Neuron (in vitro differentiated cells): Measurements from ENCODE around the gene IMMT.

Experiments
- H2AFZ ChIP-seq: one replicate; pipeline ENCODE4 v1.6.1; 2013; ENCODE audit warnings: low read depth, mild to moderate bottlenecking, inconsistent platforms, low read length, moderate library complexity
- H3K27me3 ChIP-seq: one replicate; pipeline ENCODE4 v1.6.1; 2013; ENCODE audit warnings: low read length; ENCODE audit not compliant: insufficient read depth
- H3K36me3 ChIP-seq: one replicate; pipeline ENCODE4 v1.6.1; 2013; ENCODE audit warnings: low read length; ENCODE audit not compliant: insufficient read depth
- H3K4me1 ChIP-seq: one replicate; pipeline ENCODE4 v1.6.1; 2013; ENCODE audit warnings: low read length; ENCODE audit not compliant: insufficient read depth
- H3K4me3 ChIP-seq: 2 replicates; pipeline ENCODE4 v1.5.1; 2013; ENCODE audit warnings: mild to moderate bottlenecking, low read length, moderate library complexity
- H3K9me3 ChIP-seq: one replicate; pipeline ENCODE4 v1.6.1; 2013; ENCODE audit warnings: low read length

IMMT gene

GRCh38 chr2:86174445-86174844 lies 20.8 kb downstream of the IMMT start:
- Histone ChIP-seq H3K9me3 (no peaks in the 10 kb centered on the region), H3K4me1 (no peaks in the 10 kb centered on the region), H2AFZ (no peak overlapping the region), H3K4me3 (no peak overlapping the region), H3K36me3 (peaks cover 71% of the 10 kb centered on the region), H3K27me3 (no peaks in the 10 kb centered on the region)

GRCh38 chr2:86172610-86173009 lies 22.7 kb downstream of the IMMT start:
- Histone ChIP-seq H3K9me3 (no peaks in the 10 kb centered on the region), H3K4me1 (no peaks in the 10 kb centered on the region), H3K4me3 (no peak overlapping the region), H3K27me3 (no peaks in the 10 kb centered on the region), H2AFZ (no peak overlapping the region), H3K36me3 (peaks cover 71% of the 10 kb centered on the region)

GRCh38 chr2:86171295-86171694 lies 24.0 kb downstream of the IMMT start:
- no peaks in the 10 kb centered on the region for H3K4me1 ChIP-seq
- H3K4me3 ChIP-seq: no peak overlapping the region
- H2AFZ ChIP-seq: no peak overlapping the region
- no peaks in the 10 kb centered on the region for H3K27me3 ChIP-seq
- no peaks in the 10 kb centered on the region for H3K9me3 ChIP-seq
- peaks cover 63% of the 10 kb centered on the region for H3K36me3 ChIP-seq

GRCh38 chr2:86170449-86170848 lies 24.8 kb downstream of the IMMT start:
- peaks cover 63% of the 10 kb centered on the region for H3K36me3 ChIP-seq
- H3K4me3 ChIP-seq: no peak overlapping the region
- no peaks in the 10 kb centered on the region for H3K9me3 ChIP-seq

GRCh38 chr2:86160156-86160952 lies 34.9 kb downstream of the IMMT start:
- no peaks in the 10 kb centered on the region for H3K4me1 ChIP-seq
- no peaks in the 10 kb centered on the region for H3K9me3 ChIP-seq
- peaks cover 71% of the 10 kb centered on the region for H3K36me3 ChIP-seq
- no peak overlapping the region for H3K4me3 ChIP-seq
- H2AFZ ChIP-seq: no peak overlapping the region
- H3K27me3 ChIP-seq: no peaks in the 10 kb centered on the region

More at GRCh38 chr2:86170449-86170848, 24.8 kb downstream of the IMMT start:
- no peaks in the 10 kb centered on the region for H3K4me1 ChIP-seq
- no peak overlapping the region for H2AFZ ChIP-seq
- H3K27me3 ChIP-seq: no peaks in the 10 kb centered on the region

DNA sequence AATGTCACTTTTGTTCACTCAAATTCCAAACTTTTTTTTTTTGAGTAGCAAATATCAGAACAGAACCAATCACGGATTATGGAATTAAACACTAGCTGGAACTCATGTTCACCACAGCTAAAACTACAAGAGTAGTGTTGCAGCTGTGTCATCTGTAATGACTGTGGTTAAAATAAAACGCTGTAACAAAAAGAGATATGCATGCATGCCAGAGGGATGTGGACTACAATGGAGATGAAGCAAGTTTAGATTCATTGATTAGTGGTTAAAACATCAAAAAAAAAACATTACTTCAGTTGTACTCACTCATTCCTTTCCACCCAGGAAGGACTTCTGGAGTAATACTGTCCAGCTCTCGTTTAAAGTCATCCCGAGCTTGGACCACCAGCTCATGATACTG lies 37.0 kb downstream of the IMMT start:
- Histone ChIP-seq H3K36me3 (peaks cover 62% of the 10 kb centered on the region), H3K9me3 (no peaks in the 10 kb centered on the region), H3K27me3 (no peaks in the 10 kb centered on the region), H2AFZ (no peak overlapping the region), H3K4me3 (no peak overlapping the region), H3K4me1 (no peaks in the 10 kb centered on the region)

DNA sequence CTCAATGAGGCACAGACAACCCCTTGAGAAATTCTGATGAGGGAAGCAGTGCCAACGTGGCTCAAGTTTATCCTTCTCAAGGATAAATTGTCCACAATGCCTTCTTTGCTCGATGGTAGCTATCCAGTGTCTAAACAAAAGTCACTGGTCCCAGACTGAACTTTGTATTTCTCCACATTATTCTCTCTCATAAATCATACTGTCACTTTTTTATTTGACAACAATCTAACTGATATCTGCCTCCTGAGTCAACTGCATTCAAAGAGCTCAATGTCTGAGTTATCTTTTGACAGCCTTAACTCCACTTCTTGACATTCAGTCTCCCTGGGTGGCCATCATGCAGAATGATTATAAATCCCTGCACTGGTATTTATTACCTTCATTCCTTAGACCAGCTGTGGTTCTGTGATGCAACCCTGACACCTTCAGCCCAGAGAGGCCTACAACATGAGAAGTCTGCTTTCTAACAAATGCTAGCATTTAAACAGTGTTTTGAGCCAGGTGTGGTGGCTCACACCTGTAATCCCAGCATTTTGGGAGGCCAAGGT lies 38.2 kb downstream of the IMMT start:
- Histone ChIP-seq H3K4me1 (no peaks in the 10 kb centered on the region), H3K36me3 (peaks cover 63% of the 10 kb centered on the region), H2AFZ (no peak overlapping the region)

DNA sequence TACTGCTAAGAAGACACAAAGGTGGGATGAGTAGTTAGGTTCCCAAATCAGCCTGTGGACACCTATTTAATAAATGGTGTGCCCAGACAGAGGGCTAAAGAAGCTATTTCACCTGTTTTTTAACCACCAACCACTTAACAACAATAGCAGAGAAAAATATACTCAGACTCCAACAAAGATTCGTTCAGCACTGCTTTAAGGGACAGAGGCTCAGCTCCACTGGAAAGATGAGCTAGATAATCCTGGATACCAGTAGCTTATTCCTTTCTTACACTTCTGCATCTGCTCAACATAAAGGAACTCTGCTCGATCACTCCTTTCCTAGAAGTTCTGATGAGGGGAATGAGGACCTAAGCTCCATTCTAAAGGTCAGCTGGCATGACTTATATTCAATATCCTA lies 44.8 kb downstream of the IMMT start:
- no peaks in the 10 kb centered on the region for H3K9me3 ChIP-seq
- no peaks in the 10 kb centered on the region for H3K27me3 ChIP-seq
- no peak overlapping the region for H3K4me3 ChIP-seq
- H3K36me3 ChIP-seq: peaks cover 61% of the 10 kb centered on the region
- no peaks in the 10 kb centered on the region for H3K4me1 ChIP-seq
- H2AFZ ChIP-seq: no peak overlapping the region

More for the DNA sequence above, 38.2 kb downstream of the IMMT start:
- no peak overlapping the region for H3K4me3 ChIP-seq
- no peaks in the 10 kb centered on the region for H3K27me3 ChIP-seq
- H3K9me3 ChIP-seq: no peaks in the 10 kb centered on the region

DNA sequence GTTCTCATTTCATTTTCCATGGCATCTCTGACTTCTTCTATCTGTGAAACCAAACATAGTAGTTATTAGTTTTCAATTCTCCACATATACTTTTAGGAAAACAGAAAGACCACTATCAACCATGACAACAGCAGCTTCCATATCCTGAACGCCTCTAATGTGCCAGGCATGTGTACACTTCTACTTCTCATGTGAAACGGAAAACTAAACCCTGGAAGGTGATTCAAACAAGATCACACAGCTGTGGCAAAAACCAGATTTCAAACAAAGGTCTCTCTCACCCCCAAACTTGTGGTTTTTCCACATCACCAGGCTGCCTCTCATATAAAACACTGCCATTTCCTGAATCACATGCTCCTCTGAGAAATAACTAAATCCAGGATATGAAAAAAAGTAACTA lies 47.5 kb downstream of the IMMT start:
- H3K27me3 ChIP-seq: no peaks in the 10 kb centered on the region
- H3K4me1 ChIP-seq: no peaks in the 10 kb centered on the region
- no peak overlapping the region for H2AFZ ChIP-seq
- H3K4me3 ChIP-seq: no peak overlapping the region
- no peaks in the 10 kb centered on the region for H3K9me3 ChIP-seq
- peaks cover 69% of the 10 kb centered on the region for H3K36me3 ChIP-seq

DNA sequence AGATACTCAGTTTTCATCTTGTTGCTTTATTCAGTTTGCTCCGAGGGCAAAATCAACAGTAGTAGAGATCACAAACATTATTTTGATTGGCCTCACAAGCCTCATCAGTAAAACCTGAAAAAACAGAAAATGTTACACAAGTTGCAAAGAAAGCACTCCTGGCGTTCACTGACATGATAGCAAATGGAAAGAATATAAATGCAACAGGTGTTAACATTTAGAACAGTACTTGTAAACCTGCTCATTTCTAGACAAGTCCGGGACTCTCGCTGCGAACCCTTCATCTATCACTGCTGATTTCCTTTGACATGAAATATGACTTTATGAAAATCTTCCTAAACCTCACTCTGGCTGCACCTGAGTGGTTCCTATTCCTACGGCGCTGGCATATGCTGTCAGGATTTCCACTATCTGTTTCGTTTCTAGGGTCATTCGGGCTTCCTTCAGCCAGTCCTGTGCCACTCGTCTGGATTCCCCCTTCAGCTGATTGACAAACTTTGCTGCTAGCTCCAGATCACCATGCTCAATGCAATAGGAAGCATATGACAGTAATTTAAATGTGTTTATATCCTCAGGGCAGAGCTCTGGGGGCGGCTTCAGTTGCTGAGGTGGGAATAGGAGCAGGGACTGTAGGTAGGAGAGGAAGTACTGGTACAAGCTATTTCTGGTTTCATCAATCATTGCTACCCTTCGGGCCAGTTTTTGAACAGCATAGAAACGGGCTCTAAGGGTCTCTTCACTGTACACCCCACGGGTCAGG lies 51.2 kb downstream of the IMMT start:
- Histone ChIP-seq H3K36me3 (peaks cover 76% of the 10 kb centered on the region), H3K4me1 (no peaks in the 10 kb centered on the region), H3K9me3 (no peaks in the 10 kb centered on the region), H3K4me3 (no peak overlapping the region), H3K27me3 (no peaks in the 10 kb centered on the region), H2AFZ (no peak overlapping the region)

GRCh38 chr2:86143307-86143706 lies 52.0 kb downstream of the IMMT start:
- H2AFZ ChIP-seq: no peak overlapping the region
- no peak overlapping the region for H3K4me3 ChIP-seq
- no peaks in the 10 kb centered on the region for H3K4me1 ChIP-seq
- no peaks in the 10 kb centered on the region for H3K9me3 ChIP-seq
- H3K27me3 ChIP-seq: no peaks in the 10 kb centered on the region
- peaks cover 79% of the 10 kb centered on the region for H3K36me3 ChIP-seq

DNA sequence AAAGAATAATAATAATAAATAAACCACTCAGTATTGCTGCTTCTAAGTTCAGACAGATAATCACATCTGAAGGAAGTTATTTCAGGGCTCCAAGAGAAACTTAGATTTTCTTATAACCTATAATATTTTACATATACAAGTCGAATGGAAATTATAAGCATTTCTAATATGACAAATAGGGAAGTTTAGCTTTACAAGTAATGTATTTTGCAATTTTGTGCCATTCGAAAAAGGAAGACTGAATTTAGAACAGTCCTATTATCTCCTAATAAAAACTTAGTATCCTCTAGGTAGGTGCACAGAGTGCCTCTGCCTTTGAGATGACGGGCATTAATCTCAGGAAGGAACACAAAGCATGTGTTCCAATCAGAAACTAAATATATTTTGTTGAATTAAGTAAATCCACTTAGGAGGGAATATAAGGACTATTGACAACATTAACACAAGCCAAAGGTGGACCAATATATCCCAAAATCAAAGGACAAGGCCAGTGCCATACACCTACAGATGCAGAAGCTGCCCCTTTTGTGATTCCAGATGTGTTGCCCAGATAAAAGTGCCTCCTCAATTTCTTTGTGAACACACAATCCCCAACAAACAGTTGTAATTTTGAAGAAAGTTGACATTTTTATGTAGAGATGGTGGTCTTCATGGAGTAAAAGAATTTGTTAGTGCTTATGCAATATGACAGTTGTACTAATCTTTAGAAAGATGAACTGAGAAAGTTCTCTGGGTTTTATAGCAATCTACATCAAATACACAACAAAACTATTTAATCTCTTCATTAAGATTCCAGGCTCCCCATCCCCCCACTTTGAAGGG lies 52.6 kb downstream of the IMMT start:
- H2AFZ ChIP-seq: no peak overlapping the region
- H3K27me3 ChIP-seq: no peaks in the 10 kb centered on the region
- peaks cover 80% of the 10 kb centered on the region for H3K36me3 ChIP-seq
- no peak overlapping the region for H3K4me3 ChIP-seq
- no peaks in the 10 kb centered on the region for H3K9me3 ChIP-seq
- no peaks in the 10 kb centered on the region for H3K4me1 ChIP-seq
